Subcutaneous adipose tissue (tissue), 4 donors: Measurements from ENCODE around the gene MAPKAP1. TPM values are rescaled to one million over a fixed set of nuclear protein-coding genes. Genes with fewer than 3 reads are reported as not detected.

Experiments
- total RNA-seq, 4 donors: library from RNA; depleted of rRNA; stranded (reverse); fragments of >200 nt; gene quantifications; one replicate each; pipeline ENCODE4 v1.1.0, GENCODE V29; 2016
- TF ChIP-seq, protein P1 (sequence below): fragments of 450-650 bp; IDR thresholded peaks from one replicate; pipeline ENCODE4 v1.5.1; 2016; ENCODE audit warnings: low read depth, mild to moderate bottlenecking, control low read depth, antibody characterized with exemption, moderate library complexity

The MAPKAP1 gene
- total RNA-seq, 4 donors from 2014 or later, result 64.4 to 146 (median 83.9) TPM

DNA sequence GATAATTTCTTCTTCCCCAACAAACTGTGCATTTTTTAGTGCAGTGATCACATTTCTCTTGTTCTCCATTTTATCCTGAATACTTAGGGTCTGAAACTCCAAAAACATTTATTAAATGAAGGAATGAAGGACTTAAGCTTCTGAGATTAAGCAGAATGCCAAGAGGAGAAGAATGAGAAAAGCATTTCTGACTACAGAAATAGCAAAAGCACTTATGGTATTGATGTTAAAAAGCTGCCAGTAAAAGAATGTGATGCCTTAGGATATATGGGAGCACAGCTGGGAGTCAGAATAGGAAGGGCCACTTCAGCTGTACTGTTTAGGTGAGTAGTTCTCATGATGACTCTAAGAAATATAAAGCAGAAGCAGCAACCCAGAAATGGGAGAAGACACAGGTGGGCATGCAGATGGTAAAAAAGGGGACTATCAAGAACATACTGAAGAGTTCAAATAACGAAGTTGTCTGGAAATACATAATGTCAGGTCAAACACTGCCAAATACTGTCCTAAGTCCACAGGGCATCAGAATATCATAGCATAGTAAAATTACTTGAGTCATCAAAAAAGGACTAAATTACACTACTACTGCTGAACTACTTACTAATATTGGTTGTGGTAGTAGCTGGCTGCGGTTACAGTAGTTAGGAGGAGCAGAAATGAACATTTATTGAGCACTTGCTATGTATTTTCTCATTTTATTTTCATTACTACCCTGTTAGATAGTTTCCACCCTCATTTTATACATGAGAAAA, 132.7 kb downstream of the MAPKAP1 start:
- TF ChIP-seq, protein P1, sequence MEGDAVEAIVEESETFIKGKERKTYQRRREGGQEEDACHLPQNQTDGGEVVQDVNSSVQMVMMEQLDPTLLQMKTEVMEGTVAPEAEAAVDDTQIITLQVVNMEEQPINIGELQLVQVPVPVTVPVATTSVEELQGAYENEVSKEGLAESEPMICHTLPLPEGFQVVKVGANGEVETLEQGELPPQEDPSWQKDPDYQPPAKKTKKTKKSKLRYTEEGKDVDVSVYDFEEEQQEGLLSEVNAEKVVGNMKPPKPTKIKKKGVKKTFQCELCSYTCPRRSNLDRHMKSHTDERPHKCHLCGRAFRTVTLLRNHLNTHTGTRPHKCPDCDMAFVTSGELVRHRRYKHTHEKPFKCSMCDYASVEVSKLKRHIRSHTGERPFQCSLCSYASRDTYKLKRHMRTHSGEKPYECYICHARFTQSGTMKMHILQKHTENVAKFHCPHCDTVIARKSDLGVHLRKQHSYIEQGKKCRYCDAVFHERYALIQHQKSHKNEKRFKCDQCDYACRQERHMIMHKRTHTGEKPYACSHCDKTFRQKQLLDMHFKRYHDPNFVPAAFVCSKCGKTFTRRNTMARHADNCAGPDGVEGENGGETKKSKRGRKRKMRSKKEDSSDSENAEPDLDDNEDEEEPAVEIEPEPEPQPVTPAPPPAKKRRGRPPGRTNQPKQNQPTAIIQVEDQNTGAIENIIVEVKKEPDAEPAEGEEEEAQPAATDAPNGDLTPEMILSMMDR, result no peak

DNA sequence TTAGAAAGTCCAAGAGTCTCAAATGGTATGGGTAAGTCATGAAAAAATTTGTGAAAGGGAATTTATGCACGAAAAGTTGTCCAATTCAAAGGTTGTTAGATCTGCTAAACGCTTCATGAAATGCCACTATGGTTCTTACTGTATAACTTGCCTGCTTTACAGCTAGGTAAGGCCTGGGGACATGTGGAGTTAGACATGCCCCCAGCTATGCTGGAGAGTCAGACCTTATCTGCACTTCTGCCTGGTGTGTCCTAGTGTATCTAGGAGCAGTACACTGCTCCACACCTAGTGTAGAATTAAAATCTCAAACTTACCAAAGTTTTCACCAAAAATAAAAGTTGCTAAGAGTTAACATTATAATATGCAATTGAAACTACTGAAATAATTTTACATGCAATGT, 136.8 kb downstream of the MAPKAP1 start:
- TF ChIP-seq, protein P1, result no peak

DNA sequence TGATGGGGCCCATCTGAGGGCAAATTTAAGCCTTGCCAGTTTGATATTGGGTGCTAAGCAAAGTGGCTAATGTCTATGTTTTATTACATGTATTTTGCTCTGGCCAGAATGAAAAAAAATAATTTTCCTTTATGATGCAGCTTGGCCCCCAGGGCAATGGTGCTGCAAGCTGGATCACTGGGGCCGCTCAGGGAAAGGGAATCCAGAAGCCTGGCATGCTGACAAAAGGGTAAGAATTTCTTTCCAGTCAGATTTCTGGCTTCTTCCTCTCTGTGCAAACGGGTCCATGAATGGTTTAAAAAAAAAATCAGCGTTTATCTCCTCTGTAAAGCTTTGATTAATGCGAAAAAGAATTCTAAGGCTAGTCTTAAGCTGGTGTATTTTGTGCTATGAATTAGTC, 138.4 kb downstream of the MAPKAP1 start:
- TF ChIP-seq, protein P1, result no peak

DNA sequence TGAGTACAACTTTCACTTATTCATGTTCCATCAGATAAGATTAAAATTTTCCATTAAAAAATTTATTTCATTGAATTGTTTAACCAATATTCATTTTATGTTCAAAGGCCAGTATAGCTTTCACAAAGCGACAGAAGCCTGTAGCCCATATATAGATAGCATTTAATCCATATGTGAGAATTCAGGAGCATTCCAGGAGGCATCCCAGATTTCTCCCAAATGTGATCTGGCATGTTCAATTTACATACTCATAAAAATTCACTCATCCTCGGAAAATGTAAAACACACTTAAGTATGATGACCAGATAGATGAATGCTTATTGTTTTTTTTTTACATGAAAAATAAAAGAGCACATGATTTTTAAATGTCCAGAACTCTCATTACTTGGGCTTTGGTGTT, 141.9 kb downstream of the MAPKAP1 start:
- TF ChIP-seq, protein P1, result no peak

DNA sequence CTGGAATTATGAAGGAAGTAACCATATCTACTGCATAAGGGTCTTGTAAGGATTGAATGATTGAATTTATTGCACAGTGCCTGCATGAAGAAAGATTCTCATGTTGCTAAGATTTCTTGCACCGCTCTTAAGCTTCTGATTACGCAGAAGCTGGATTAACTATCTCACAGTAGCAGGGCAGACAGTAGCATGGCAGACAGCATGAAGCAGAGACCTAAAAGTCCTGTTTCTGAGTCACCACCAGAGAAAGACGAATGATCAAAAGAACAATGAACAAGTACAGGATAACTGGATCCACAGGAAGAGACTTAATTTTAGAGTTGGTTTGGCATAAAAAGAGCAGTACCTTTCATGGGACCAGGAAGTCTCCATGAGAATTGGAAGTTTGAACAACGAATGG, 142.4 kb downstream of the MAPKAP1 start:
- TF ChIP-seq, protein P1, result no peak

DNA sequence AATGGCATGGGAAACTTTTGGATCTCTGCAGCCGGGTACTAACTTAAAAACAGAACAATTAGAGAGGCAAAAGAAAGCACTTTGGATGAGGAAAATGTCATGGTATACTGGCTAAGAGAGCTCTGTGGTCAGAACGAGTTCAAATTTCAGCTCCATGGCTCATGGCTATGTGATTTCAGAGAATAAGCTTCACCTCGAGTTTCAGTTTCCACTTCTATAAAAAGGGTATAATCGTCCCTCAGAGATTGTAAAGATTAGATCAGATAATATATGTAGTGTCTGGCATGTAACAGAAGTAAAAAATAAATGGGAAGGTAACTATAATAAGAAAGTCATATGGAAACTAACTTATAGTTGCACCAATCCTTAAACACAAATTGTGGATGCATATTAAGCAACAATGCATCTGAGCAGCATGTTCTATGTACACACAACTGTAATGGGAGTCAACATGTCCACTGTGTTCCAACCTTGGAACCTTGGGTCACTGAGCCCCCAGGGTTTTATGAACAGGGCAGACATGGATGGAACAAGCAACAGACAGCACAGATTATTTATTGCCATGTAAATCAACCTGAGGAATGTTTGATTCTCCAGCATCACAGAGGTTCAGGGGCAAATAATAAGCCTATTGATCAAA, 145.4 kb downstream of the MAPKAP1 start:
- TF ChIP-seq, protein P1, result no peak

DNA sequence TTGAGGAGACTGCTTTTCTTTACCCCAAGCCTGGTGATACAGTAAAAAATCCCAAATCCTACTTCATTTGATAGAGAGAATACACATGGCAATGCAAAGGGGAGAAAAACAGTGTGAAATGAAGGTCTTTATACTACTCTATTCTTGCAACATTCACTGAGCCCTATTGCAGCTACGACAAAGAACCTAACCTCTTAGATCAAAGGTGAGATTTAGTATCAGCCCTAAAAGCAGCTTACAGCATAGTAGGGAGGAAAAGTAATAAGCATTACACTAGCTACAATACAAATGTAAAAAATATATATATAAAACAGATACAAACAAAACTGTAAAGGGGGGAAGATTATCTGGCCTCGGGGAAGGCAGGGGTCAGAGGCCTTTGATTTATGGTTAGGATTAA, 147.1 kb downstream of the MAPKAP1 start:
- TF ChIP-seq, protein P1, result no peak
